Stimulated activated CD4-positive, alpha-beta T cell treated with anti-CD3 and anti-CD28 coated beads, Interleukin-4, amount 100 ng/mL, for 1 hour (primary cell): ENCODE data around the gene LEFTY1.

Source experiments
- DNase-seq: peaks from one replicate; pipeline ENCODE4 v3.0.0-alpha.2; 2020

The LEFTY1 gene

DNA sequence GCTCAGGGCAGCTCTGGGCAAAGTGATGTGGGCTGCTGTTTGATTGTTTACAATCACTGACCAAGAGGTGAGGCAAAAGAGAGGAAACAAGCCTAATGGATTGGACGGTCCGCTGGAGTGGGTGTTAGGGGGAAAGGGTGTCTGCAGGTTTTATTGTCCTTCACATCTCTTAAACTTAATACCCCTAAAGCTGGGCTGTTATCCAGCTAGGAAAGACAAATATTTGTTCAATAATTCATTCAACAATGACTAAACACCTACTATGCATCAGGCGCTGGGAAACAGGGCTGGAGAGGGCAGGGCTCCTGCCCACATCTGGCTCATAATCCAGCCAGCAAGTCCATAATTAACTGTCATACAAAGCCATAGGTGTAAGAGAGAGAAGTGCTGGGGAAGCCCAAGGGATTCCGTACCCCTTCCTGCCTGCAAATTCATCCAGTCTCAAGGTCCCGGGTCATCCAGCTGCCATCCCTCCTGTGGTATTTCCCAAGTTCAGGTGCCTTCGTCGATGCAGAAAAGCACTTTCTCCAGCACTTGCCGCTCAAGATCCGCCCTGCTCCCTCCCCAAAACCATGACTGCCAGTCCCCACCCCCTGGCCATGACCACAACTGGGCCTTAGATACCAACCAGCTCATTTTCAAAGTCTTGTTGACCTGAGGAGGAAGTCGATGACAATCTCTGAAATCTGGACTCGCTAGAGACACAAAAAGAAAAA is 17.4 kb downstream of the LEFTY1 start:
- DNase-seq: no peak

DNA sequence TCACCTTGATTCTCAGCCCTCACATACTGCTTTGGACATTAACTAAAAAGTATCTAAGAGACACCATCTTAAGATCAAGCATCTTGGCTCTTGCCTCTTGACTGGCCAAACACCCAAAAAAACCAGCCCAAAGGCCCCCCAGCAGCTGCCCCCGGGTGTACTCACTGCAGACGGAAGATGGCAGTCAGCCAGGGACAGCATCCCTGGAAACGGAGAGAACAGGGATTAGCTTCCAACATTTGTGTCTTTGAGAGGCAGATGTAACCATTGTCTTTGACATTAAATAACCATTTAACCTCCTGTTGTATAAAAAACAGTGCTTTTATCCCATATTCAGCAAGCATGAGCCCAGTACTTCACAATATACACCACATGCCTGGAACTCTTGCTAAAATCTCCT is 18.0 kb downstream of the LEFTY1 start:
- DNase-seq: no peak

DNA sequence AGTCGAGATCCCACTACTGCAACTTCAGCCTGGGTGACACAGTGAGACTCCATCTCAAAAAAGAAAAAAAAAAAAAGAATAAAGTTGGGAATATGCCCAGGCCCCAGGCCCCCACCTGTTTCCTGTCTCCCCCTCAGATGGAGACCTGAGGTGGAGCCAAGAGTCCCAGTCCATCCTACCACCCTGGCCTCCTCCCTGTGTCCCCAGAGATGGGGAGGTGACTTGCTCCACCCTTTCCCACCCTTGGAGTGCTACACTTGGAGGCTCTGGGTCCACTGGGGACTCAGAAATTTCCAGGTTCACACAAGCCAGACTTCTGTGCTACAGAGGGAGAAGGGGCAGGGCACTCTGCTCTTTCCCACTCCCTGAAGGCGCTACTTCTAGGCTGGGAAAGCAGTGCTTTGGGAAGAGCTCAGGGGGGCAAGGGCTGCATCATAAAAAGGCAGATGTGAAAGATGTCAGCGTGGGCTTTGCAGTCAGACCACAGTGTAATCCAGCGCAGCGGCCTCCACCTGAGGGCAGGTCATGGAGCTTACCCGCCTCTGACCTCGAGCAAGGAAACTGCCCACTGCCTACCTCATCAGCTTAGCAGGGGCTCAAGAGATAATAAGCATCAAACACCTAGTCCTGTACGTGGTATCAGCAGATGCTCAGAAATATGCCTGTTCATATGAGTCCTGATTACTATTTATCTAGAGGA is 20.2 kb downstream of the LEFTY1 start:
- DNase-seq: no peak

DNA sequence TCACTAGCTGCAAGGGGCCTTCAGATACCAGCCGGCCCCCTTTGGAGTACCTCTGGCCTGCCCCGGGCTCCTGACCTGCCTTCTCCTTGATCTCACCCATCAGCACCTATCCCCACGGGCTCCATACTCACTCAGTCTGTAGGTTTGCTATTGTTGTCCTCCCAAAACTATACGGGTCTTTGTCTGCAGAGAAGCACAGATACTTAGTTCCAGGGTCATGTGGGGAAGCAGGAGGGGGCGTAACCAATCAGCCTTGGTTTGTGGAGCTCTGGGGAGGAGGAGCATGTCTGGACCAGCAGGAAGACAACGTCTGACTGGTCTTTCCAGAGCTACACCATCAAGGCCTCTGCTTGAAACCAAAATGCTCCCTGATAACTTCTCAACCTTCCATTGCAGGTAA is 22.0 kb downstream of the LEFTY1 start:
- DNase-seq: no peak

DNA sequence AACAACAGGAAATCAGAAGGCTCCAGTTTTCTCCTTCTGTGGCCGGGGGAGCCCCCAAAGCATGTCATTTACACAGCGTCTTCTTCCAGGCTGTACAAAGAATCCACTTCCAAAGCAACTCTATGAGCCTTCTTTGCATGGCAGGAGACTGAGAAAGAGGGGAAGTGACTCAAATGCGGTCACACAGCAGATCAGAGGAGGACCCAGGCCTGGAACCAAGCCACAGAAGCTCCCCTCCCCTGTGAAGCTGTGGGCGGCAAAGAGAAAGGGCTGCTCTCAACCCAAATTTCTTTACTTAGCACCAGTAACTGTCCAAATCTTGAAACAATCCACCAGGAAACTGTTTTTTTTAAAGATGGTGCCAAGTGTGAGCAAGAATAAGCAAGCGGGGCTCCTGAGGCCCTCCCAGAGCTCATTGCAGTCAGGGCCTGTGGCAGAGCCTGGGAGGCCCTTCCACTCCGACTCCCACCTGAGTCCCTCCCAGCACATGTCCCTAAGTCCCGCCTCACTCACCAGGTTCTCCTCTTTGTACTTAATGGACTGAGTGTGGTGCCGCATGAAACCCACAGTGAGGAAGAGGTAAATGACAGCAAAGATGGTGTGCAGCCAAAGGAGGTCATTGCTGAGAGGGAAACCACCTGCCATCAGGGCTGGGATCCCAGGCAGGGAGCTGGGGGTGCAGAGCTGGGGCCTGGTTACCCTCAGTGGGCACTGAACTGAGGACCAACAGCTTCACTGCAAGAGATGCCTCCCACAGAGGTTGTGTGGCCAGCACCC is 22.7 kb downstream of the LEFTY1 start:
- peak; percentile 73 for DNase-seq

DNA sequence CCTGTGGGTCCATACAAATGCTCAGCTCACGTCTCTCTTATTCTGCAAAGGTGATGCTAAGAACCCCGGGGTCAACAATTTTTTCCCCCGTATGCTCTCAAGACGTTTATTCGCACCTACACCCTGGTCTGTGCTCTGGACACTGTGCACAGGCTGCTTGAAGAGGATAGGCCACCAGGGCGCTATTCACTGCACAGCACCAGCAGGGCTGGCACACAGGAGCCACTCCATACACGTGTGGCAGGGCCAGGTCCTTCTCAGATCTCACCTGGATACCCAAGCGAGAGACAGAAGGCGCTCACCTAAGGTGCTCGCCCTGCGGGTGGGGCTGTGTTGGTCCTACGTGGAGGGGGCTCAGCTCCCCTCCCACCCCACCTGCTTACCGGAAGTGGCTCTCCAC is 23.4 kb downstream of the LEFTY1 start:
- no peak for DNase-seq

DNA sequence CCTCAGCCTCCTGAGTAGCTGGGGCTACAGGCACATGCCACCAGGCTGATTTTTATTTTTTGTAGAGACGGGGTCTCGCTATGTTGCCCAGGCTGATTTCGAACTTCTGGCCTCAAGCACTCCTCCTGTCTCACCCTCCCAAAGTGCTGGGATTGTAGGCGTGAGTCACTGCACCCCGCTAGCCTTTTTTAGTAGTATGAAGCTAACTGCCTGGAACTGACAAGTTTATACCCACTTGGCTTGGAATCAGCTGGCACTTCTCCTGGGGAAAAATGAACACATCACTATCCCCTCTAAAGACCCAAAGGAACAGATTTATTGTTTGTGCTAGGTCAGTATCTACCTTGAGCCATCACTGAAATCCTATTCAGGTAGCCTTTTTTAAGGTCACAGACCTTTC is 25.8 kb downstream of the LEFTY1 start:
- DNase-seq: no peak

DNA sequence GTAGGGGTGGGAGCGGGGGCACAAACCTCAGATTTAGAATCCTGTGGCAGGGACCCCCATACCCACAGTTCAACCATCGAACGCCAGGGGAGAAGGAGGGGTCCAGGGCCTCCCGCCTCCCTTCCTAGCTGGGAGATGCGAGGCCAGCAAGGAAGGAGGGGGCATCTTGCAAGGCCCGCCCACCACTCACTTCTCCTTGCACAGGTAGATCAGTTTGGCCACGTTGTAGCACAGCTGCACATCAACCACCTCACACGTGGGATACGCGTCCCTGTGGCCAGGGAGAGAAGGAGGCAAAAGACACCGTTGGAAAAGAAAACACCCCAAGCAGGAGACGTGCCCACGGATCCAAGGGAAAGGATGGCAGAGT is 26.4 kb downstream of the LEFTY1 start:
- DNase-seq: no peak

DNA sequence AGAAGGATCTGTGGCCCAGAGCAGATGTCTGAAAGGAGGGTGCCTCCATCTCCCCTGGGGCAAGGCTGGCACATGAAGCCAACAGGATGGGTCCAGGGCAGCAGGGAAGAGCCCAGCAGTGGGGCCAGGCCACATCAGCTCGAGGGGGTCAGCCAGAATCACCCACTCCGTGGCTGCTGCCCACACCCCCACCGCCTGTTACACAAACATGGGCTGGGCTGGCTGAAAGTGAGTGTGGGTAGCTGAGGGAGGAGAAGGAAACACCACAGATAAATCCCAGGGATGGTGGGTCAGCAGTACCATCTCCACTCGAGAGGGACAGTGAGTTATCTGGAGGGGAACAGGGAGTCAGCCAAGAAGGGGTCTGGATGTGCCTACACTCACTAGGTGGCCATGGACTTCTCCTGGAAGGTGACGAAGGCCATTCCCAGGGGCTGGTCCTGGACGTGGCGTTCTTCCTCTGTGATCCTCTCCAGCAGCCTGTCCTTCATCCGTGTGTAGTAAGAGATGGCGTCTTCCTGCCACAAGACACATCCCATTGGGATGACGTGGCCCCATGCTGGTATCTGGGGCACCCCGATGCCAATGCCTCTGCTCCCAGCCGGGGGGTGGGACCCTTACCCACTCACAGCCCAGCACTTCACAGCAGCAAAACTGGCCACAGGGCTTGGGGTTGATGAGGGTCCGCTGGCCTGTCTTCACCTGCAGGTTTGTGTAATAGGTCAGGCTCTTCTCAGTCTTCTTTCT is 26.9 kb downstream of the LEFTY1 start:
- DNase-seq: no peak

DNA sequence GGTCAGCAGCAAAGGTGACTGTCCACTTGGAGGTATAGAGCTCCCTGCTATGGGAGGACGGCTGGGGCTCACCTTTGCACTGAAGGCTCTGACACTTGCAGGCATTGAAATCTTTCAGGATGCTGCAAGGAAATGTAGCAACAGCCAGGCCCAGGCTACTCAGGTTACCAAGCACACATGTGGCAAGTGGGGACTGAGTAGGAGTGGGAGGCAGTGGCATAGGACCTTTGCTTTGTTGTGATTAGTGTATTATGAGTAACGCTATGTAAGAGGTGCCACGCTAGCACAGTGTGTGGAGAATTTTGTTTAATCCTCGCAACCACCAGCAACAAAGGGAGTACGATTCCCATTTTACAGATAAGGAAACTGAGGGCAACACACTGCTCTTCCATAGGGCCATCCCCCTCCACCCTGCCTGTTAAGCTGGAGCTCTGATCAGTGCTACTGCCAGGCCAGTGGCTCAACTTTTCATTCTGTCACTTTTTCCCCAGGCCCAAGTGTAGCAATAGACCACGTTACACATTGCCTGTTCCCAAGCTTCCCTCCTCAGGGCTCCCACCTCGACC is 28.0 kb downstream of the LEFTY1 start:
- DNase-seq: no peak

DNA sequence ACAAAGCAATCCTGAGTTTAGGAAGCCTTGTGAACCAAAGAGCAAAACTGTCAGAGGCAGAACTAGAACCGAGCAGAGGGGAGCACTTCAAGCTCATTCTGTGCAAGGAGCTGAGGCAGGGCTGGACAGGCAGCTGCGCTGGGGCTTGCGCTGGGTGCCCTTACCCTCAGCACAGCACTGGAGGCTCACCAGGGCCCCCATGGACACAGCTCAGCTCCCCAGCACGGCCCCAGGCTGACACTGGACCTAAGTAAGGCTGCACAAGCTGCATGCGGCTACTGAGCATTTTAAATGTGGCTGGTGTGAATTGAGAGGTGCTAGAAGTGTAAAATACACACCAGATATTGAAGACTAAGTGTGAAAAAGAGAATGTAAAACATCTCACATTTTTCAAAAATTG is 28.8 kb downstream of the LEFTY1 start:
- no peak for DNase-seq

DNA sequence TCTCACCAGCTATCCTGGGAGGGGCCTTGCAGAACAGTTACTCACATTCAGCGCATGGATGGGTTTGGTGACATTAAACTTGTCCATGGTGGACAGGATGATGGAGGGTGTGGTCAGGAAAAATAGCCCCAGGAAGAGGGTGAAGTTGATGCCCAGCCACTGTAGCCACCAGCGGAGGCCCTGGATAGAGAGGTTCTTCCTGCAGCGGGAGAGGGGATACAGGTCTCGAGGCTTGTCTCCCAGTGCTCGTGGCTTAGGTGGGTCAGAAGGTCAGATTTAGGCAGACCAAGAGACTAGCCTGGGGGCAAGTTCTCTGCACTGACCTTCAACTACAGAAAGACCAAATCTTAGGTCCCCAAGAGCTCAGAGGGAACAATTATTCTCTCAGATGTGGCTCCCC is 29.8 kb downstream of the LEFTY1 start:
- DNase-seq: no peak

DNA sequence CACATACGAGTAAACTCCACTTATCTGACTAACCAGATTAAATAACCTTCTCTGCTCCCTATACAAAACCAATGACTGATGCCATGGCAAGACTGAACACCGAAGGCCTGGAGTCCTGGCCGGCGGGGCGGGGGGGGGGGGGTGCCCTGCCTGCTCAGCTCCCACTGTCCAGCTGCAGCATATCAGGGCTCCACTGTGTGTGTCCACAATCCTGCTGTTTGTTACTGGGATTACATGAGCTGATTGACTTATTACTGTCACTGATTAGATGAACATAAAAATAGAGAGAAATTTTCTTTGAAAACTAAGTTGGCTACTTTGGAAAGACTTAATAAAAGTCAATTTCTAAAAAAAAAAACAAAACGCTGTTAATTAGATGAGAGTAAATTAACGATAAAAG is 31.7 kb downstream of the LEFTY1 start:
- DNase-seq: no peak

DNA sequence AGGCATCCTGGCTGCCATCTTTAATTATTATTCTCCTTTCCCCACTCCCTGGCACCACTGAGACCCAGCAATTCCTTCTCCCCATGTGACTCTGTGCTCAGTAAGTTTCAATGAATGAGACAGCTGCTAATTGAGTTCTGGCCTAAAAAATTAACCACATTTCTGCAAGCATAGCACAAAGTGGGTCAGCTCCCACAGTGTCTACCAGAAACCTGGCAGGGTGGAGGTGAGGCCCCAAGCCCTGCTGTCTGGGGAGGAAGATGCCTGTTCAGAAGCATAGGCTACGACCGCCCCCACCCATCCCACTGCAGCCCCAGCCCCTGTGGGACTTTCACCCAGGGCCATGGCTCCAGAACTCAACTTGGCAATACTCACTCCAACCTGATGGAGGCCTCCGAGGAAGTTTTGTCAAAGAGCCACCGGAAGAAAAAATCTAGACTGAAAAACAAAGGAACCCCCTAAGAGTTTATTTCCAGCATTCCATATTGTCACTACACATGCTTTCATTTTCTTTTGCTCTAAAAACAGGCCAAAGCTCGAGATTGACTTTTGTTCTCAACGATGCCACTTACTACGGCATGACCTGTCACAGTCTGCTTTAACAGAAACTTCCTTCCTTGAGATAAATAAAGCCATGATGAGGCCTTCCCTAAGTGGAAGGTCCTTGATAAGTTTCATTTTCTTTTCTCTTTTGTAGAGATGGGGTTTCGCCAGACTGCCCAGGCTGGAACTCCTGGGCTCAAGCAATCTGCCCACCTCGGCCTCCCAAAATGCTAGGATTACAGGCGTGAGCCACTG is 33.2 kb downstream of the LEFTY1 start:
- DNase-seq: no peak

DNA sequence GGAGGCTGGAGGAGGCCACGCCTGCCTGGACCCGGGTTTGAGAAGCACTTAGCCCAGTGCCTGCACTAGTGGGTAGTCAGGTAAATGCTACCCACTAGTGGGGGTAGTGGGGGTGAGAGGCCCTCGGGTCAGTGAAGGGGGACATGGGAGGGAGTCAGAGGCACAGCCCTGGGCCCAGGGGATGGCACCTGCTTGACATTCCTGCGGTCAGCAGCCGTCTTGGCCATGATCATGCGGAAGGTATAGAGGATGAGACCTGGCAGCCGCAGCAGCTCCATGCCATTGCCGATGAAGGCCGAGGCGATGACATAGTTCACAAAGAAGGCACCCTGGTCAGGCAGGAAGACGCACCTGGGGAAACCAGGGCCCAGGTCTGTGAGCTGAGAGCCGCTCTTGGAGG is 35.5 kb downstream of the LEFTY1 start:
- DNase-seq: no peak

DNA sequence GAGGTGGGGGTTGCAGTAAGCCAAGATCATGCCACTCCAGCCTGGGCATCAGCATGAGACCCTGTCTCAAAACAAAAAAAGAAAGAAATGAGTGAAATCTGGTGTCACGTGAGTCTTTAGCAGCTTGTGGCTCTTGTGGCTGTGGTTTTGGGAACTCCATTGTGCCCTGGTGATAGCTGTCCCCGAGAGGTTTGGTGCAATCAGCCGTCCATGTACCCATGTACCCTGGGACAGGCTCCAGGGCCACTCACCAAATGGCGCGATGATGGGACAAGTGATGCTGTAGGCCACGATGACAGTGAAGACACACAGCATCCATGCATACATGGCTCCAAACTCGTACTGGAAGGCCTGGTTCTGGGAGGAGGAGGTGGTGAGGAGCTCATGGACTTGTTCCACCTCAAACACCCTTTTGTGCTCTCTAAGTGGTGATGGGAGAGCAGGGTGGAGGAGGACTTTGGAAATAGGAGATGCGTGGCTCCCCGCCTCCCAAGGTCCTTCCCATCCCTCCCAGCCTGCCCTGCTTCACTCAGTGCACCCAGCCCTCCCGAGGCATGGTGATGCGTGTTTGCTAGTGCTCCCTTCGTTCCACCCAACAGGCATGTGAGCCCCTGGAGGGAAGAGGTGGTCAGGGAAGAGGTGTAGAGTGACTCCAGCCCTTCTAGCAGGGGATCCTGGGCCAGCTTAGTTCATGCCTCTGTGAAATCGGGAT is 36.4 kb downstream of the LEFTY1 start:
- no peak for DNase-seq

DNA sequence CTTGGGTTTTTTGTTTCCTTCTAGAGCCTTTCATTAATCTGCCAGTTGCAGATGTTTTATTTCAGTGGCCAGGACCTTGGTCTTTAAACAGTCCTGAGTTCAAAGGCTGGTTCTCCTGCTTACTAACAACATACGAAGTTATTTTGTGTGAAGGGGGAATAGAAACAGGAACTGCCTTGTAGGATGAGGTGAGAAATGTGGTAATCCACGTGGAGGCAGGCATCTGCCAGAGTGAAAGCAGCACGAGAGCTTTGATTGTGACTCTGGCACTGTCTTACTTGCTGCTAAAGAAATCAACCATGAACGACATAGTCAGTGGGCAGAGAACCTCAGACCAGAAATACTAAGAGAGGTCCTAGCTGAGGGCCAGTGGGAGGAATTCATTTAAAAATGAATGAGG is 37.1 kb downstream of the LEFTY1 start:
- DNase-seq: no peak

DNA sequence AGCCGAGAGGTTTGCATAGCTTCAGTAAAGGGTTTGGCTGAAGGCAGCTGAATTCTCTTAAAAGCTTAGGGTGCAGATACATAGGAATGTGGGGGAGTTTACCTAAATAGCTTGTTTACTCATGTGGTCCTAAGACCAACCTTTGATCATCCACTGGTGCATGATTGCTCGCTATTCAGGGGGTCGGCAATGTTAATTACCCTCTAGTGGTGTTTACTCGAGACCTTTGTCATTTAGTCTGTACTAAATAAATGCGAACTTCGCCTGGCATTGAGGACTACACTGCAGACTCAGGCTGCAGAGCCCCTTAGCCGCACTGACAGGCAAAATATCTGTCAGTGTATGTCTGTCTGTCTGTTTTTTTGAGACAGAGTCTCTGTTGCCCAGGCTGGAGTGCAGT is 38.6 kb downstream of the LEFTY1 start:
- DNase-seq: no peak

DNA sequence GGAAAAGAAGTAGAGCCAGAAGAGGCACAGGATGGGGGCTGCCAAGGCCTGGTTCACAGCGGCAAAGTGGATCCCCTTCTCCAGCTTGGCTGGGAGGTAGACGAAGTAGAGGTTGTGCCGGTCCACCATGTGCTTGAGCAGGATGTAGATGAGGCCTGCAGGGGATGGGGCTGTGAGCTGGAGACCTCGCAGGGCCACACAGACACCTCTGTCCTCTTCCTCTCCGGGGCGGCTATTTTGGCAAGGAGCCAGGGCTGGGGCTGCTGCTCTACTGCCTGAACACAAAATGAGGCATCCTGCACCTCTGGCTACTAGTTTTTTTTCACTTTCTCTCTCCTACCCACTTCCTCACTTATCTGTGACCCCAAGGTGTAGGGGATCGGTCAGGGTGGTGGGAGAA is 39.0 kb downstream of the LEFTY1 start:
- peak; percentile 17 for DNase-seq

DNA sequence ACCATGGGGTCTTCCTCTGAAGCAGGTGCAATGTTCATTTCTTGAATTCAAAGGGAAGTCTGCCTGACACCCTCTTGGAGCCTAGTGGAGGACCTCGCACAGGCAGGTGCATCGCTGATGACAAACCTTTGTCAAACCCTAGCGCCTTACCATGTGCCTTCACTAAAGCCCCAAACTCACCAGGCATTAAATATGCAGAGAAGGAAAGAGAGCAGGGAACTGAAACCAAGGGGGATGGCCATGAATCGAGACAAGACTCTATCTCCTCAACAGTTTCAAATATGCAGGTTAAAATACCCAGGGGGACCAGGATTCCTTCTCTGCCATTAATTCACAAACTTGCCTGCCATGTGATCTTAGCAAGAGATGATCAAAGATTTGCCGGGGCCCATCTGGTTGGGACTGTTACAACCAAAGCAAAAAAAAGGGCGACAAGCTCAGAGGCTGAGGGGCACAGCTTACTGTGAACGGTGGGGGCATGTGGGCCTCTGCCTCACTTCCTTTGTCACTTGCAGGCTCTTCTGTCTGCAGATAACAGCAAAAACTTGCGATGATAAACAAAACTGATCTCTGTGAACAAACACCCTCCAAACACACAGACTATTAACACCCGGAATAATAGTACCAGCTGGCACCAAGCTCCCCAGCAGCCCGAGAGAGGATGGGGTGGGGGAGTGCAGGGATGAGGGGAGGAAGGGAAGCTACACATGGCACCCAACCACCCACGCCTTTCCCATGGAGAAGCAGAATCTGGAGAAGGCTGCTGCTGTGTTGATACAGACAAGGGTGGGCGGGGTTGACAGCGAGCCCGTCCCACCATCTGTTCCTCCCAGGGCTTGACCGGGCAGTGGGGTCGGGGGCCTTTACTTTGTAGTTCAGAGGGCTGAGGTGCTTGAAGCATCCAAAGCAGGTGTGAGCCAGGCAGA is 40.7 kb downstream of the LEFTY1 start:
- DNase-seq: no peak
